Testis (tissue), 3 donors: ENCODE results near the gene SEC24C. TPM values are rescaled to one million over a fixed set of nuclear protein-coding genes. Genes with fewer than 3 reads are reported as not detected.
A peak's percentile ranks its signal among the peaks of the same experiment; 100 is the strongest.

ENCODE experiments used
- DNase-seq: peaks from one replicate; pipeline ENCODE4 v3.0.0-alpha.2; 2019
- H3K27ac ChIP-seq, 2 donors: fragments of 200-600 bp; sonication (generic); one replicate each; pipeline ENCODE4 v1.5.1; 2019
- H3K27me3 ChIP-seq: fragments of 200-600 bp; sonication (generic); one replicate; pipeline ENCODE4 v1.5.1; 2019
- H3K36me3 ChIP-seq: fragments of 200-600 bp; sonication (generic); one replicate; pipeline ENCODE4 v1.5.1; 2017; ENCODE audit warnings: low read depth; ENCODE audit errors: missing control alignments
- H3K4me1 ChIP-seq: fragments of 200-600 bp; sonication (generic); one replicate; pipeline ENCODE4 v1.5.1; 2019
- H3K4me3 ChIP-seq, 2 donors: fragments of 200-600 bp; sonication (generic); one replicate each; pipeline ENCODE4 v1.5.1; 2017 to 2019
- H3K9me3 ChIP-seq: fragments of 200-600 bp; sonication (generic); one replicate; pipeline ENCODE4 v1.5.1; 2017
- CTCF ChIP-seq, 3 experiments: fragments of 450-650 bp in 2 of 3; fragments of 200-600 bp in 1 of 3; sonication (generic) in 1 of 3; IDR thresholded peaks; one replicate each; pipeline ENCODE4 v1.5.1; 2016 to 2019; ENCODE audit warnings: antibody characterized with exemption in 3 of 3, mild to moderate bottlenecking in 2 of 3, moderate library complexity in 1 of 3
- POLR2A ChIP-seq: fragments of 450-650 bp; IDR thresholded peaks from one replicate; pipeline ENCODE4 v1.6.1; 2017; ENCODE audit warnings: antibody characterized with exemption, mild to moderate bottlenecking, moderate library complexity
- WGBS, 2 donors: methylation state at CpG; one replicate each; pipeline ENCODE4 v1.1.5; 2018; 5-methylcytosine and 5-hydroxymethylcytosine counted together
- intact Hi-C: fragments of 100-400 bp; cut with DNase I; formaldehyde crosslinking; loops from one replicate; pipeline ENCODE4 v1.15.1; 2023; ENCODE audit warnings: low total_unique reads
- polyA plus RNA-seq: library from polyadenylated mRNA; stranded (reverse); fragments of 350-450 nt; fragmentation: Illumina TruSeq; extraction: RNeasy Lipid Tissue Mini Kit (QIAGEN cat#74804); gene quantifications from one replicate; pipeline ENCODE4 v1.2.3, GENCODE V29; 2014; ENCODE audit warnings: low read depth, low replicate concordance; ENCODE audit not compliant: insufficient read depth
- total RNA-seq, 2 donors: library from RNA; depleted of rRNA; stranded (reverse); fragments of >200 nt; gene quantifications; one replicate each; pipeline ENCODE4 v1.2.3, GENCODE V29; 2016

The SEC24C gene
- total and polyA plus RNA-seq, 3 donors from 2014 or later = 77.8 to 92.4 (median 82.0) TPM

GRCh38 chr10:73772281-73773151 lies 28.3 kb downstream of the SEC24C start:
- Histone ChIP-seq H3K4me1 (peaks cover 22% of the 10 kb centered on the region), H3K27ac (peak overlapping the region; percentile 95 to 96), H3K9me3 (no peaks in the 10 kb centered on the region), H3K27me3 (no peaks in the 10 kb centered on the region), H3K4me3 (peak overlapping the region; percentile 73 to 92), H3K36me3 (no peaks in the 10 kb centered on the region)
- intact Hi-C loops = no loop called here
- 0 to 2% methylated on average over 11 to 88 of the region's 101 CpGs for WGBS, 2 donors
- DNase-seq = peak; percentile 80
- TF ChIP-seq CTCF (IDR thresholded peaks at IDR 0.05) (peak in 1 of 3 experiments; percentile 17), POLR2A (peak; percentile 42)

- no peak for DNase-seq
- TF ChIP-seq CTCF (IDR thresholded peaks at IDR 0.05) = no peak
- no peak for TF ChIP-seq POLR2A
- peak overlapping the region; percentile 95 to 96 for H3K27ac ChIP-seq
- H3K4me1 ChIP-seq = peaks cover 22% of the 10 kb centered on the region
- peak overlapping the region; percentile 73 to 92 for H3K4me3 ChIP-seq
- no peaks in the 10 kb centered on the region for H3K27me3 ChIP-seq
- H3K9me3 ChIP-seq = no peaks in the 10 kb centered on the region
- intact Hi-C loops = no loop called here
- 0 to 1% methylated on average over 20 to 29 of the region's 29 CpGs for WGBS, 2 donors
- no peaks in the 10 kb centered on the region for H3K36me3 ChIP-seq
Measured at GRCh38 chr10:73773152-73773879, 29.1 kb downstream of the SEC24C start.

GRCh38 chr10:73774637-73775036 lies 30.5 kb downstream of the SEC24C start:
- Histone ChIP-seq H3K9me3 (no peaks in the 10 kb centered on the region), H3K4me1 (peaks cover 22% of the 10 kb centered on the region), H3K27ac (no peak overlapping the region), H3K4me3 (no peak overlapping the region), H3K36me3 (no peaks in the 10 kb centered on the region), H3K27me3 (no peaks in the 10 kb centered on the region)
- intact Hi-C loops = no loop called here
- no peak for DNase-seq
- 31 to 45% methylated on average over 5 of the region's 5 CpGs for WGBS, 2 donors
- no peak for TF ChIP-seq CTCF (IDR thresholded peaks at IDR 0.05)

- no peak overlapping the region for H3K27ac ChIP-seq
- no peak overlapping the region for H3K4me3 ChIP-seq
- intact Hi-C loops = no loop called here
- no peaks in the 10 kb centered on the region for H3K36me3 ChIP-seq
- WGBS, 2 donors = 92% methylated on average over 5 of the region's 5 CpGs
- DNase-seq = no peak
- H3K27me3 ChIP-seq = no peaks in the 10 kb centered on the region
- TF ChIP-seq CTCF (IDR thresholded peaks at IDR 0.05) (no peak), POLR2A (no peak)
- no peaks in the 10 kb centered on the region for H3K9me3 ChIP-seq
- peaks cover 18% of the 10 kb centered on the region for H3K4me1 ChIP-seq
Measured at GRCh38 chr10:73779018-73779417, 34.8 kb downstream of the SEC24C start.
